ENCODE results near the gene KRTAP16-1. TPM values are rescaled to one million over a fixed set of nuclear protein-coding genes. Genes with fewer than 3 reads are reported as not detected.

The KRTAP16-1 gene
- total and polyA plus RNA-seq, 10 of the 15 experiments (the other 5 are each of a cell fraction or from before 2014, with no cell fraction given): 0.23 TPM; not detected in 9

- no TSS peak for BruUV-seq (replicated peaks)
- ATAC-seq (no peak), DNase-seq (ENCODE audit: low read depth, low spot score) (no peak), FAIRE-seq (no peak)
- Histone ChIP-seq H3K27me3 (replicated peaks in 1 of 2; ENCODE audit: control insufficient read depth in 2 of 2, insufficient read depth in 2 of 2, low read length in 1 of 2) (no peaks in the 10 kb centered on the region), H3K79me2 (ENCODE audit: control insufficient read depth, insufficient read depth, low read length) (no peaks in the 10 kb centered on the region), H2AFZ (ENCODE audit: control insufficient read depth, low read depth, low read length) (no peak overlapping the region), H3K4me1 (ENCODE audit: control insufficient read depth, insufficient read depth, low read length) (no peaks in the 10 kb centered on the region), H3K36me3 (ENCODE audit: control insufficient read depth in 2 of 2, insufficient read depth in 2 of 2, low read length in 1 of 2) (no peaks in the 10 kb centered on the region), H3K4me3 (no peak overlapping the region), H4K20me1 (ENCODE audit: control insufficient read depth, insufficient read depth) (no peaks in the 10 kb centered on the region), H3K4me2 (ENCODE audit: control insufficient read depth, insufficient read depth) (no peak overlapping the region), H3K27ac (ENCODE audit: control insufficient read depth, insufficient read depth) (no peak overlapping the region), H3K9ac (ENCODE audit: control insufficient read depth, insufficient read depth, low read length) (no peak overlapping the region), H3K9me3 (replicated peaks; ENCODE audit: control insufficient read depth, insufficient read depth, low read length) (no peaks in the 10 kb centered on the region)
- SMC1A ChIA-PET (ENCODE audit: uncharacterized antibody, unreplicated experiment): no interaction called here
- in situ Hi-C loops (cut with MboI): no loop called here
- POLR2A ChIA-PET: no interaction called here
- no peak for TF ChIP-seq PML (IDR thresholded peaks at IDR 0.05; ENCODE audit: low read length)
- no peak for TF ChIP-seq ZNF217 (IDR thresholded peaks at IDR 0.05)
- no peak for TF ChIP-seq RBBP5 (conservative IDR thresholded peaks at IDR 0.05)
- TF ChIP-seq, protein P1, sequence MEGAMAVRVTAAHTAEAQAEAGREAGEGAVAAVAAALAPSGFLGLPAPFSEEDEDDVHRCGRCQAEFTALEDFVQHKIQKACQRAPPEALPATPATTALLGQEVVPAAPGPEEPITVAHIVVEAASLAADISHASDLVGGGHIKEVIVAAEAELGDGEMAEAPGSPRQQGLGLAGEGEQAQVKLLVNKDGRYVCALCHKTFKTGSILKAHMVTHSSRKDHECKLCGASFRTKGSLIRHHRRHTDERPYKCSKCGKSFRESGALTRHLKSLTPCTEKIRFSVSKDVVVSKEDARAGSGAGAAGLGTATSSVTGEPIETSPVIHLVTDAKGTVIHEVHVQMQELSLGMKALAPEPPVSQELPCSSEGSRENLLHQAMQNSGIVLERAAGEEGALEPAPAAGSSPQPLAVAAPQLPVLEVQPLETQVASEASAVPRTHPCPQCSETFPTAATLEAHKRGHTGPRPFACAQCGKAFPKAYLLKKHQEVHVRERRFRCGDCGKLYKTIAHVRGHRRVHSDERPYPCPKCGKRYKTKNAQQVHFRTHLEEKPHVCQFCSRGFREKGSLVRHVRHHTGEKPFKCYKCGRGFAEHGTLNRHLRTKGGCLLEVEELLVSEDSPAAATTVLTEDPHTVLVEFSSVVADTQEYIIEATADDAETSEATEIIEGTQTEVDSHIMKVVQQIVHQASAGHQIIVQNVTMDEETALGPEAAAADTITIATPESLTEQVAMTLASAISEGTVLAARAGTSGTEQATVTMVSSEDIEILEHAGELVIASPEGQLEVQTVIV (IDR thresholded peaks at IDR 0.05; ENCODE audit: borderline replicate concordance, partially characterized antibody): no peak
- TF ChIP-seq BRCA1 (IDR thresholded peaks at IDR 0.05; ENCODE audit: low read depth, low read length): no peak
- no peak for TF ChIP-seq JUND (IDR thresholded peaks at IDR 0.05; ENCODE audit: low read depth, low read length)
- TF ChIP-seq SMC3 (IDR thresholded peaks at IDR 0.05; ENCODE audit: borderline replicate concordance, low read length): no peak
- 0% methylated on average over 2 of the region's 2 CpGs for WGBS (ENCODE audit: insufficient coverage, insufficient replicate concordance, low lambda C conversion rate, missing lambda C conversion rate)
- RAD21 ChIA-PET (ENCODE audit: unreplicated experiment): no interaction called here
- CTCF ChIA-PET: no interaction called here
- intact Hi-C loops (cut with micrococcal nuclease; ENCODE audit: unreplicated experiment): no loop called here
Measured at GRCh38 chr17:41284546-41284945, 24.6 kb downstream of the KRTAP16-1 start.
